Right atrium auricular region (tissue), 2 donors: ENCODE results near the gene LUZP2. TPM values are rescaled to one million over a fixed set of nuclear protein-coding genes. Genes with fewer than 3 reads are reported as not detected.

Experiments
- DNase-seq: peaks from one replicate; pipeline ENCODE4 v3.0.0-alpha.2; 2019; ENCODE audit warnings: low spot score
- H3K27ac ChIP-seq, 2 donors: fragments of 200-600 bp; sonication (generic); 1 replicate in 1 of 2; 2 replicates in 1 of 2; pipeline ENCODE4 v1.5.1; 2016 to 2019
- H3K27me3 ChIP-seq, 2 donors: fragments of 200-600 bp; sonication (generic); one replicate each; pipeline versions ENCODE4 v1.5.1 to v1.6.0; 2017 to 2019
- H3K36me3 ChIP-seq: fragments of 200-600 bp; sonication (generic); one replicate; pipeline ENCODE4 v1.5.1; 2016
- H3K4me1 ChIP-seq, 2 donors: fragments of 200-600 bp; sonication (generic); one replicate each; pipeline versions ENCODE4 v1.5.1 to v1.6.0; 2017 to 2019
- H3K4me3 ChIP-seq, 2 donors: fragments of 200-600 bp; sonication (generic); 1 replicate in 1 of 2; 2 replicates in 1 of 2; pipeline ENCODE4 v1.5.1; 2017 to 2019; ENCODE audit warnings: mild to moderate bottlenecking in 1 of 2, moderate library complexity in 1 of 2
- H3K9me3 ChIP-seq, 2 donors: fragments of 200-600 bp; sonication (generic); one replicate each; pipeline ENCODE4 v1.5.1; 2019
- total RNA-seq, 2 donors: library from RNA; depleted of rRNA; stranded (reverse); fragments of >200 nt; gene quantifications; one replicate each; pipeline ENCODE4 v1.1.0, GENCODE V29; 2016
- TF ChIP-seq, protein P1 (sequence below), 2 donors: fragments of 200-600 bp; sonication (generic); IDR thresholded peaks; one replicate each; pipeline ENCODE4 v1.5.1; 2019; ENCODE audit warnings: antibody characterized with exemption in 2 of 2

Gene LUZP2
- total RNA-seq, 2 donors from 2014 or later = 0.19 TPM; not detected in 1

DNA sequence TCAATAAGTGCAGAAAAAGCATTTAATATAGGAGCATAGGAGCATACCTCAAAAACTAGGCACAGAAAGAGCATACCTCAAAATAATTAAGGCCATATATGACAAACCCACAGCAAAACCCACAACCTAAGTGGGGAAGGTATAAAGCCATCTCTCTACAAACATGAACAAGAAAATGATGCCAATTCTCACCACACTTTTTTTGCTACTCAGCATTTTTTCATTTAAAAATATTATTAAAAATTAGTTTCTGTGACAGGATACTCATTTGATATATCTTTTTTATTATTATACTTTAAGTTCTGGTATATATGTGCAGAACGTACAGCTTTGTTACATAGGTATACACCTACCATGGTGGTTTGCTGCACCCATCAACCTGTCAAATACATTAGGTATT, 352.0 kb downstream of the LUZP2 start:
- Histone ChIP-seq H3K4me3 (no peak overlapping the region), H3K27ac (no peak overlapping the region), H3K27me3 (no peaks in the 10 kb centered on the region), H3K9me3 (no peaks in the 10 kb centered on the region), H3K36me3 (no peaks in the 10 kb centered on the region), H3K4me1 (no peaks in the 10 kb centered on the region)
- DNase-seq = no peak
- TF ChIP-seq, protein P1, sequence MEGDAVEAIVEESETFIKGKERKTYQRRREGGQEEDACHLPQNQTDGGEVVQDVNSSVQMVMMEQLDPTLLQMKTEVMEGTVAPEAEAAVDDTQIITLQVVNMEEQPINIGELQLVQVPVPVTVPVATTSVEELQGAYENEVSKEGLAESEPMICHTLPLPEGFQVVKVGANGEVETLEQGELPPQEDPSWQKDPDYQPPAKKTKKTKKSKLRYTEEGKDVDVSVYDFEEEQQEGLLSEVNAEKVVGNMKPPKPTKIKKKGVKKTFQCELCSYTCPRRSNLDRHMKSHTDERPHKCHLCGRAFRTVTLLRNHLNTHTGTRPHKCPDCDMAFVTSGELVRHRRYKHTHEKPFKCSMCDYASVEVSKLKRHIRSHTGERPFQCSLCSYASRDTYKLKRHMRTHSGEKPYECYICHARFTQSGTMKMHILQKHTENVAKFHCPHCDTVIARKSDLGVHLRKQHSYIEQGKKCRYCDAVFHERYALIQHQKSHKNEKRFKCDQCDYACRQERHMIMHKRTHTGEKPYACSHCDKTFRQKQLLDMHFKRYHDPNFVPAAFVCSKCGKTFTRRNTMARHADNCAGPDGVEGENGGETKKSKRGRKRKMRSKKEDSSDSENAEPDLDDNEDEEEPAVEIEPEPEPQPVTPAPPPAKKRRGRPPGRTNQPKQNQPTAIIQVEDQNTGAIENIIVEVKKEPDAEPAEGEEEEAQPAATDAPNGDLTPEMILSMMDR (IDR thresholded peaks at IDR 0.05) = no peak

DNA sequence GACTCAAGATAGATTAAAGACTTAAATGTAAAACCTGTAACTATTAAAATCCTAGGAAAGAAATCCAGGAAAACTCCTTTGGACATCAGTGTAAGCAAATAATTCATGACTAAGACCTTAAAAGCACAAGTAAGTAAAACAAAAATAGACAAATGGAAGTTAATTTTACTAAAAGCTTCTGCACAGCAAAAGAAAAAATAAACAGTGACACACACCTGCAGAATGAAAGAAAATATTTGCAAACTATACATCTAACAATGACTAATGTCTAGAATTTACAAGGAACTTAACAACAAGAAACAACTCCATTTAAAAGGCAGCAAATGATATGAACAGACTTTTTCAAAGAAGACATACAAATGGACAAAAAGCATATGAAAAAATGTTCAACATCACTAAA, 359.1 kb downstream of the LUZP2 start:
- TF ChIP-seq, protein P1 (IDR thresholded peaks at IDR 0.05) = no peak
- Histone ChIP-seq H3K9me3 (no peaks in the 10 kb centered on the region), H3K27ac (no peak overlapping the region), H3K4me3 (no peak overlapping the region), H3K36me3 (no peaks in the 10 kb centered on the region), H3K27me3 (no peaks in the 10 kb centered on the region), H3K4me1 (no peaks in the 10 kb centered on the region)
- DNase-seq = no peak

DNA sequence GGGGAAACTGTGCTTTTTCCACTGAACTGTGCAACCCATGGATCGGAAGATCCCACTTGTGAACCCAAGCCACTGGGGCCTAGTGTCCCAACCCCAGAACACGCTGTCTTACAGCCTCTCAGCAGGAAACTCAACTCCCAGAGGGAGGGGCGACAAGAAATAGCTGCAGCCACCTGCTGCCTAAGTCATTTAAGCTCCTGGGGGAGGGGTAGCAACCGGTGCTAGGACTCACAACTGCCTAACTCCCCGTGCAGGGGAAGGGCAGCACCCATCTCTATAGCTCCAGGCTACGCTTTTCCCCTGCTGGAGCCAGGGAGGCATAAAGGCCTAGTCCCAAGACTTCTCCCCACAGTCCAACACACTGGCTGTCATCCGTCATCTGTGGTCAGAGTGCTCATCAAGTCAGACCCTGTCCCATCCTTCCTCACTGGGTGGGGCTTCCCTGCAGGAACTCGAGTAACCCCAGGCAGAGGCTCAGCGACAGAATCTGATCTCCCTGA, 363.0 kb downstream of the LUZP2 start:
- Histone ChIP-seq H3K4me3 (no peak overlapping the region), H3K36me3 (no peaks in the 10 kb centered on the region), H3K9me3 (peaks cover 0 to 10% of the 10 kb centered on the region in 2 donors), H3K27ac (no peak overlapping the region), H3K4me1 (no peaks in the 10 kb centered on the region), H3K27me3 (no peaks in the 10 kb centered on the region)
- no peak for DNase-seq
- TF ChIP-seq, protein P1 (IDR thresholded peaks at IDR 0.05) = no peak

DNA sequence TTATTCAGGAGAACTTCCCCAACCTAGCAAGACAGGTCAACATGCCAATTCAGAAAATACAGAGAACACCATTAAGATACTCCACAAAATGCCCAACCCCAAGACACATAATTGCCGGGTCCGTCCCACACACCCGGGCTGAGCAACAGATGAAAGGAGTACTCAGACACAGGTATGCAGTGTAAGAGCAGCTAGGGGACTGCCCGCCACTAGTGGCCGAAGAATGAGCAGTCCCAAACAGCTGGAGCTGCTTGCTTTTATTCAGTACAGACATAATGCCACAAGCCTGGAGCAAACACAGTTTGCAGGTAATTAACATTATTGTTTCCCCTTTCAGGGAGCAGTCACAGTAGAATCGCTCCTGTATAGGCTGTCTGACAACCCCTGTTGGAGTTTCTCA, 364.6 kb downstream of the LUZP2 start:
- TF ChIP-seq, protein P1 (IDR thresholded peaks at IDR 0.05) = no peak
- Histone ChIP-seq H3K36me3 (no peaks in the 10 kb centered on the region), H3K27ac (no peak overlapping the region), H3K4me3 (no peak overlapping the region), H3K27me3 (no peaks in the 10 kb centered on the region), H3K4me1 (no peaks in the 10 kb centered on the region), H3K9me3 (peaks cover 0 to 10% of the 10 kb centered on the region in 2 donors)
- DNase-seq = no peak

DNA sequence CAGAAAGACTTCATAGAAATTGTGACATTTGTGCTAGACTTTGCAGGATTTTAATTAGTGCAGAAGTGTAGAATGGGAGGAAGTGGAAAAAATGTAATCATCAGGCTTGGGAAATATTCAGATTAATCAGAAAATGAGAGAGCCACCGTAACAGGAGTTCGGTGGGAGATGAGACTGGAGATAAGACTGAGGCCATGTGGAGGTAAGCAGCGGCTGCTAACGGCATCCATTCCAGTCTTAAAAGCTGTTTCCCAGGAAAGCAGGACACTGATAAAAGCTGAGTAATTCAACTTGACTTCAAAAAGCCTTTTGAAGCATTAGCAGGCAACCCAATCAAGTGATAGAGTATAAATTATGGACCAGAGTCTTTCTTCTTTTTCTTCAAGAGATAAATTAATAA, 369.9 kb downstream of the LUZP2 start:
- Histone ChIP-seq H3K27me3 (no peaks in the 10 kb centered on the region), H3K4me3 (no peak overlapping the region), H3K36me3 (no peaks in the 10 kb centered on the region), H3K4me1 (no peaks in the 10 kb centered on the region), H3K27ac (no peak overlapping the region), H3K9me3 (peaks cover 0 to 4% of the 10 kb centered on the region in 2 donors)
- TF ChIP-seq, protein P1 (IDR thresholded peaks at IDR 0.05) = no peak
- no peak for DNase-seq

DNA sequence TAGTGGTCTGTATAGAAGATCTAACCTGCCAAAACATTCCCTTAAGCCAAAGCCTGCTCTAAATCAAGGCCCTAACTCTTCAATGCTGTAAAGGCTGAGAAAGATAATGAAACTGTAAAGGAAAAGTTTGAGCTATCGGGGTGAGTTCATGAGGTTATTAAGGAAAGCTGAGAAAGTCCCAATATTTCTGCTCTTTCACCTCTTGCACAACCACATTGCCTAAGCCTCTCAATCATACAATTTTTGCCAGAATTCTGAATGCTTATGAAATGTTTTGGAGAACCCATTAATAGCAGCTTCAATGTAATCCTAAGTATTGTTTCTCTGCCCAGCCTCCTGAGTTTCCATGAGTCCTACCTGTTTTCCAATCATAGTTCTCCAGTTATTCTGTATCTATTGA, 373.2 kb downstream of the LUZP2 start:
- no peaks in the 10 kb centered on the region for H3K9me3 ChIP-seq

More for the DNA sequence above, 373.2 kb downstream of the LUZP2 start:
- Histone ChIP-seq H3K4me3 (no peak overlapping the region), H3K27ac (no peak overlapping the region), H3K36me3 (no peaks in the 10 kb centered on the region), H3K27me3 (no peaks in the 10 kb centered on the region), H3K4me1 (no peaks in the 10 kb centered on the region)
- no peak for DNase-seq
- TF ChIP-seq, protein P1 (IDR thresholded peaks at IDR 0.05) = no peak
